ENCODE measurements around the gene KIF13A.
"Not testable (repeated sequence)": the region's sequence is repeated elsewhere in the genome, so short reads cannot be mapped to it uniquely, and the experiment has no call there.

DNA sequence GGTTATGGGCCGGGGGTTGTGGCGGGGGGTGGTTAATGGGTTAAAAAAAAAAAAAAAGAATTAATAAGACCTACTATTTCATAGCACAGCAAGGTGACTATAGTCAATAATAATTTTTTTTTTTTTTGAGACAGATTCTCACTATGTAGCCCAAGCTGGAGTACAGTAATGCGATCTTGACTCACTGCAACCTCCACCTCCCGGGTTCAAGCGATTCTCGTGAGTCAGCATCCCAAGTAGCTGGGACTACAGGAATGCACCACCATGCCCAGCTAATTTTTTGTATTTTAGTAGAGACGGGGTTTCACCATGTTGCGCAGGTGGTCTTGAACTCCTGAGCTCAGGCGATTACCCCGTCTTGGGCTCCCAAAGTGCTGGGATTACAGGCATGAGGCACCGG, 75.8 kb downstream of the KIF13A start:
- TF ChIP-seq EZH2 (IDR thresholded peaks at IDR 0.05); POLR2AphosphoS5 (IDR thresholded peaks at IDR 0.05; ENCODE audit: borderline replicate concordance, low read depth, low read length): not testable (repeated sequence)

Data from SK-N-MC (cell line).